IMR-90 (cell line): ENCODE results near the gene GPI.

Source experiments
- BHLHE40 ChIP-seq: fragments of 150-350 bp; IDR thresholded peaks from 2 replicates; pipeline ENCODE4 v1.6.1; 2016; ENCODE audit warnings: mild to moderate bottlenecking, low read depth, low read length
- CEBPB ChIP-seq: IDR thresholded peaks from 2 replicates; pipeline ENCODE4 v1.6.1; 2012; ENCODE audit warnings: low read depth, low read length, improper control_type of control experiment
- CHD1 ChIP-seq: IDR thresholded peaks from 2 replicates; pipeline ENCODE4 v1.6.1; 2012; ENCODE audit warnings: low read depth, low read length, improper control_type of control experiment
- CTCF ChIP-seq: conservative IDR thresholded peaks from 2 replicates; pipeline ENCODE4 v1.5.1; 2012; ENCODE audit warnings: mild to moderate bottlenecking, low read depth, low read length, improper control_type of control experiment
- ELK1 ChIP-seq: fragments of 150-350 bp; IDR thresholded peaks from 2 replicates; pipeline ENCODE4 v1.6.1; 2016; ENCODE audit warnings: low read depth, mild to moderate bottlenecking, low read length, moderate library complexity, borderline replicate concordance
- FOS ChIP-seq: fragments of 150-350 bp; IDR thresholded peaks from 2 replicates; pipeline ENCODE4 v1.6.1; 2016; ENCODE audit warnings: low read depth, low read length
- MAFK ChIP-seq: IDR thresholded peaks from 2 replicates; pipeline ENCODE4 v1.6.1; 2012; ENCODE audit warnings: low read depth, low read length, improper control_type of control experiment
- MAZ ChIP-seq: IDR thresholded peaks from 2 replicates; pipeline ENCODE4 v1.6.1; 2012; ENCODE audit warnings: low read depth, mild to moderate bottlenecking, low read length, improper control_type of control experiment, moderate library complexity, borderline replicate concordance
- MXI1 ChIP-seq: IDR thresholded peaks from 2 replicates; pipeline ENCODE4 v1.6.1; 2012; ENCODE audit warnings: low read depth, mild to moderate bottlenecking, low read length, moderate library complexity, borderline replicate concordance
- POLR2A ChIP-seq: IDR thresholded peaks from 2 replicates; pipeline ENCODE4 v1.6.1; 2012; ENCODE audit warnings: mild to moderate bottlenecking, low read depth, low read length
- RAD21 ChIP-seq: IDR thresholded peaks from 2 replicates; pipeline ENCODE4 v1.6.1; 2012; ENCODE audit warnings: low read length, improper control_type of control experiment
- RCOR1 ChIP-seq: IDR thresholded peaks from 2 replicates; pipeline ENCODE4 v1.6.1; 2012; ENCODE audit warnings: mild to moderate bottlenecking, low read length, improper control_type of control experiment; ENCODE audit not compliant: insufficient replicate concordance
- SMC3 ChIP-seq: fragments of 150-350 bp; IDR thresholded peaks from 2 replicates; pipeline ENCODE4 v1.6.1; 2016; ENCODE audit warnings: low read depth, mild to moderate bottlenecking, antibody characterized with exemption, low read length, moderate library complexity
- USF2 ChIP-seq: fragments of 150-350 bp; IDR thresholded peaks from 2 replicates; pipeline ENCODE4 v1.6.1; 2017; ENCODE audit warnings: mild to moderate bottlenecking, antibody characterized with exemption, low read length, low read depth

- TF ChIP-seq BHLHE40 (no peak), CTCF (no peak), USF2 (no peak), POLR2A (no peak), MXI1 (no peak), MAZ (no peak), FOS (no peak), RAD21 (no peak), RCOR1 (no peak), CHD1 (no peak), CEBPB (no peak), SMC3 (no peak), ELK1 (no peak), MAFK (no peak)
Observed at GRCh38 chr19:34343751-34344150, 21.2 kb upstream of the GPI start.
